ENCODE measurements around the gene MAGEB1.

MAGEB1 gene, protein sequence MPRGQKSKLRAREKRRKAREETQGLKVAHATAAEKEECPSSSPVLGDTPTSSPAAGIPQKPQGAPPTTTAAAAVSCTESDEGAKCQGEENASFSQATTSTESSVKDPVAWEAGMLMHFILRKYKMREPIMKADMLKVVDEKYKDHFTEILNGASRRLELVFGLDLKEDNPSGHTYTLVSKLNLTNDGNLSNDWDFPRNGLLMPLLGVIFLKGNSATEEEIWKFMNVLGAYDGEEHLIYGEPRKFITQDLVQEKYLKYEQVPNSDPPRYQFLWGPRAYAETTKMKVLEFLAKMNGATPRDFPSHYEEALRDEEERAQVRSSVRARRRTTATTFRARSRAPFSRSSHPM

DNA sequence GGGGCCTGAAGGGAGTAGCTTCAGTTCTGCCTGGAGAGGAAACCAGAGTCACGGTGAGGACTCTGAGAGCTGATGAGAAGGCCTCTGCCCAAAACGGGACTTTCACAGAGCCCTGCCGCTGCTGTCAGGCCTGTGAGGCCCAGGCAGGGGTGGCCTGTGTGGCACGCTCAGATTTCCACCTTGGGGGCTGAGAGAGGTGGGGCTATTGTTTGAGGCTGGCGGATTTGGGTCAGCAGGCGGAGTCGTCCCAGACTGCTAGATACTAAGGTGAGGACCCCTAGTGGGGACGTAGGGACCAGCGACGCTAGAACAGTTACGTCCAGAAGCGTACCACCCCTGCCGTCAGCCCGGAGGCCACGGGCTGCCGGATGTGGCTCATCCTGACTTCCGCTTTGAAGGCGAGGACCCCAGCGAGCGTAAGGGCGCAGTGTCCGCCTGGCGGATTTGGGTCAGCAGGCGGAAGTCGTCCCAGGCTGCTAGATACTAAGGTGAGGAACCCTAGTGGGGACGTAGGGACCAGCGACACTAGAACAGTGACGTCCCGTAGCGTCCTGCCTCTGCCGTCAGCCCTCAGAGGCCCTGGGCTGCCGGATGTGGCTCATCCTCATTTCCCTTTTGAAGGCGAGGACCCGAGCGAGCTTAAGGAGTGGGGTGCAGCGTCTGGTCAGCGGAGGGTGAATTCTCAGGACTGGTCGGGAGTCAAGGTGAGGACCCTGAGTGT is at the start of gene MAGEB1:
Gene MAGEB1 (plus strand): TSS at position 378 of the 721 bp plus-strand sequence. CDS start 3,348 bp downstream, outside the sequence.
- DNase-seq = no peak

DNA sequence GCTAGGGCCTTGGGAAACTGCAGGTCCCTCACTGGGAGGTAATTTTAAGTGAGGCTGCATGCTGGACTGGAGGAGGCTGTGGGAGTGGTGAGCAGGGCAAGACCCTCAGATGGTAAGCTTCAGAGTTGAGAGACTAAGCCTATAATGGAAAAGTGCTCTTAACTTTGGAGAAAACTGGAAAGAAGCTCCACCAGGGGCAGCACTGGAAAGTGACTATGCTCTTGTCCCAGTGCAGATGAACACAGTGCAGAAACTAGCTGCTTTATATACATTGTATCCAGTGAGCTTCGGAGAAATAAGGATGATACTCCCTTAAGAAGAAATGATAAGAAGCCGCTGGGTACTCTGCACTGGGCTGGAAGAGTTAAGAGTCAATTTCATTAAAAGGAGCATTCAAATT is 34.8 kb upstream of the MAGEB1 start:
- no peak for DNase-seq

DNA sequence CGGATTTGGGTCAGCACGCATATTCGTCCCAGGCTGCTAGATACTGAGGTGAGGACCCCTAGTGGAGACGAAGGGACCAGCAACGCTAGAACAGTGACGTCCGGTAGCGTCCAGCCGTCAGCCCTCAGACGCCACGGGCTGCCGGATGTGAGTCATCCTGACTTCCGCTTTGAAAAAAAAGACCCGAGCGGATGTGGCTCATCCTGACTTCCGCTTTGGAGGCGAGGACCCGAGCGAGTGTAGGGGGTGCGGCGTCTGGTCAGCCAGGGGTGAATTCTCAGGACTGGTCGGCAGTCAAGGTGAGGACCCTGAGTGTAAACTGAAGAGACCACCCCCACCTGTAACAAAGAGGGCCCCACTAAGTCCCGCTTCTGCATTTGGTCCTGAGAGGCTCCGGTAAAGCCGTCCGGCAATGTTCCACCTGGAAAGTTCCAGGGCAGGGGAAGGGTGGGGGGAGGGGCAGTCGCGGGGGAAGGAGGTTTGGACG is 31.5 kb upstream of the MAGEB1 start, which contains the start of gene MAGEB2:
Gene MAGEB2 (plus strand): TSS at position 207 of the 487 bp plus-strand sequence. CDS start 3,018 bp downstream, outside the sequence.
- no peak for DNase-seq

DNA sequence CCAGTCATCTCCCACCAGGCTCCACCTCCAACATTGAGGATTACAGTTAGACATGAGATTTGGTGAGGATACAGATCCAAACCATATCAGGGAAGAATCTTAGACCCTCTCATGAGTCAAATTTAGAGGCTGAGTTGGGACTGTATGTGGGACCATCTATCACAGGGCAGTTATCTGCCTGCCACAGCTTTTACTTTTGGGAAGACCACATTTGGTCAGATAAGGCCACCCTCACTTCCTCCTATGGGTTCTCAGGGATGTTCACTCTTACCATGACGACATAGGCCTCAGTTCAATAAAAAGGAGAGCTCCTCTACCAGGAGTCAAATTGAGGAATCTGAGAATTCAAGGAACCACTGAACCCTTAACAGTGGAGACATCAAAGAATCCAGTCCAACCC is 29.5 kb upstream of the MAGEB1 start:
- DNase-seq = no peak

DNA sequence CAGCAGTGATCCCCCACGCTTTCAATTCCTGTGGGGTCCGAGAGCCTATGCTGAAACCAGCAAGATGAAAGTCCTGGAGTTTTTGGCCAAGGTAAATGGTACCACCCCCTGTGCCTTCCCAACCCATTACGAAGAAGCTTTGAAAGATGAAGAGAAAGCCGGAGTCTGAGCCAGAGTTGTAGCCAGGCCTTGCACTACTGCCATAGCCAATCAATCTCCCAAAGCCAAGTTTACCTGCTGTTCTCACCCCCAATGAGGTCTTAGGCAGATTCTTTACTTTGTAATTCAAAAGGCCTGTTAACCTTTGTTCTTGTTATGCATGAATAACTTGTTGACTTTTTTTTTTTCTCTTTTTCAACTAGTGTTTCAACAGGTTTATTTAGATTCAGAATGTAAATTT is 27.6 kb upstream of the MAGEB1 start:
- DNase-seq = no peak

DNA sequence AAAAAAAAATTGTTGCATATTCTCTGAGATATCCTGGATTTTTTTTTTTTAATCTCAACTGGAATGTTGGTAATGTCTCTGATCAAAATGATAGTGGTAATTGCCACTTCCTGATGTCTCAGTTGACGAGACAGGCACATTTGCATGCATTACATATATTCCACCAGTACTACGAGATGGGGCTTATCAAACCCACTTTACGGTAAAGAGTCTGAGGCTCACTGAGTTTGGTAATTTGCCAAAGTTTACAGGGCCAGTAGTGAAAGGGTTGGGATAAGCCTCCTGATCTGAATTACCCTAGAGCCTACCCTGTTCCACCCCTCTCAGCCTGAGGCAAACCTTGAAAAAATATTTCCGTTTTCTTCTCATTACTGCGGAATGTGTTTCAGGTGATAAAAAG is 26.3 kb upstream of the MAGEB1 start:
- no peak for DNase-seq

DNA sequence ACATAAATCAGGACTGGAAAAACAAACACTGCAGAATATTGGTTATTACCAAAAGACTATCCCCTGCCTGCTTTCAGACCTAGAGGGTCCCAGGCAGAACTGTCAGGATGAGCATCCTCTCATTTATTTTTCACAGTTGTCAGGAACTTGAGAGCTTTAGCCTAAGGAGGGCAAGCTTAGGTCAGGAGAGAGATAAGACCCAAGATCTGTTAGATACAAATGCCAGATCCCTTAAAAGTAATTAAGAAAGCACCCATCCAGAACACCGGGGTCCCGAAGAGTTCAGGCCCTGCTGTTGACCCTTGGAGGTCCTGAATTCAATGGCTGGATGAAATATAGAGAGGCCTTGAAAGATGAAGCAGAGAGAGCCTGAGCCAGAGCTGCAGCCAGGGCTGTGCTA is 22.4 kb upstream of the MAGEB1 start:
- DNase-seq = no peak

DNA sequence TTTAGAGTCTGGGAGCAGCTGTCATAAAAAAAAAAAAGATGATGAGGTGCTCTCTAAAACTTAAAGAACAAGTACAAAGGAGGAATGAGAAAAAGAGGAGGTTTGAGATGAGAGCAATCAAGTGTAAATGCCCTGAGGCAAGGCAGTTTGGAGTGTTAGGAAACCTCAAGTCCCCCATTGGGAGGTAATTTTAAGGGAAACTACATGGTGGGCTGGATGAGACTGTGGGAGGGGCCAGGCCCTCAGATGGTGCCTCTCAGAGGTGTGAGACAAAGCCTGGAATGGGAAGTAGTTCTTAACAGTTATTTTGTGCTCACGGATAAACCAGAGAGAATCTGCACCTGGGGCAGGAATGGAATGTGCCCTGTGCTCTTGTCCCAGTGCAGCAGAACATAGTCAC is 18.4 kb upstream of the MAGEB1 start:
- no peak for DNase-seq

DNA sequence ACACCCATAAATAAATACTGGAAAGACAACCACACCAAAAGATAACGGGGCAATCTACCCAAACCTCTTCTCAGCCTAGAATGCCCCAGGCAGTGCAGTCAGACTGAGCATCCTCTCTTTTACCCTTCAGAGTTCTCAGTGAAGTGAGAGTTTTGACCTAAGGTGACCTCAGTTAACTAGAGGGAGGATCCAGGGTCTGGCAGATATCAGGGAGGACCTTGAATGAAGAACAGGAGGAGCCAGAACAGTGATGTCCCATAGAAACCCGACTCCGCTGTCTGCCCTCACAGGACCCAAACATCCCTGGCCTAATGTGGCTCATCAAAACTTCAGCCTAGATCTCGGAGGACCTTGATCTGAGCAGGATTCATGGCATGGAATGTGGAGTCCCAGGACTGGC is 16.6 kb upstream of the MAGEB1 start, which contains the start of gene MAGEB3:
Gene MAGEB3 (plus strand): TSS at position 263 of the 400 bp plus-strand sequence. CDS start 5,268 bp downstream, outside the sequence.
- no peak for DNase-seq

DNA sequence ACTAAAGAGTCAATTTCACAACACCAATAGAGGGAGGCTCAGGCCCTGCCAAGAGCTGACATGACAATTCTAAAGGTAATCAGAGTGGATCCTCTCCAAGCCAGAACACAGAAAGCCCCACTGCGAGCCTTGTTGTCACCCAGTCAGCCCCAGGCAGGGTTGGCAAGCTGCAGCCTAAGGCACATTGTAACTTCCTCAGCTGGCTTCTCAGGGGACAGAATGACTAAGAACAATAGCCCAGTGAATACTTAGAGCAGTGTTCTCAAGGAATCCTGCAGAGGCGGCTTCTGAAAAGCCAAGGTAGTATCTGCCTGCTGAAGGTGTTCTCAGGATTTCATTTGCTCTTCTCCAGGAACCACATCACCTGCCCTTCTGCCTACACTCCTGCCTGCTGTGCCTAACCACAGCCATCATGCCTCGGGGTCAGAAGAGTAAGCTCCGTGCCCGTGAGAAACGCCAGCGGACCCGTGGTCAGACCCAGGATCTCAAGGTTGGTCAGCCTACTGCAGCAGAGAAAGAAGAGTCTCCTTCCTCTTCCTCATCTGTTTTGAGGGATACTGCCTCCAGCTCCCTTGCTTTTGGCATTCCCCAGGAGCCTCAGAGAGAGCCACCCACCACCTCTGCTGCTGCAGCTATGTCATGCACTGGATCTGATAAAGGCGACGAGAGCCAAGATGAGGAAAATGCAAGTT is 5.1 kb upstream of the MAGEB1 start, which contains the start of gene MAGEB4:
Gene MAGEB4 (plus strand): TSS at position 277 of the 692 bp plus-strand sequence. CDS start 136 bp downstream, at position 413.
- no peak for DNase-seq

DNA sequence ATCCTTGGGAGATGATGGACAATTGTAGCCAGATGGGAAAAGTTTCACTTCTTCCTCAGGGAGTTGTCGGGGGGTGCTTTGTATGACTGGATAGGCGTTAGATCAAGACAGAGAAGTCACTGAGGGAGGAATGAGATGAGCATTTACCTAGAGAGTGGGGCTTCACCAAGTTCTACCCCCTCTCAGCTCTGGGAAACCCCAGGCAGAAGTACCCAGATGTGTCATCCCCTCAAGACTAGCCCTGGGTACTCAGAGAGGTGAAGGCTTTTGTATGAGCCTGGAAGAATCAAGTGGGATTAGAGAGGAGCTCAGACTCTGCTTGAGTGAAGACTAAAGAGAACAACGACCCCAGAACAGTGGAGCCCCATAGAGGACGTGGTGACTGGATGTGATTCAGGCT is 1.9 kb downstream of the MAGEB1 start:
- no peak for DNase-seq

DNA sequence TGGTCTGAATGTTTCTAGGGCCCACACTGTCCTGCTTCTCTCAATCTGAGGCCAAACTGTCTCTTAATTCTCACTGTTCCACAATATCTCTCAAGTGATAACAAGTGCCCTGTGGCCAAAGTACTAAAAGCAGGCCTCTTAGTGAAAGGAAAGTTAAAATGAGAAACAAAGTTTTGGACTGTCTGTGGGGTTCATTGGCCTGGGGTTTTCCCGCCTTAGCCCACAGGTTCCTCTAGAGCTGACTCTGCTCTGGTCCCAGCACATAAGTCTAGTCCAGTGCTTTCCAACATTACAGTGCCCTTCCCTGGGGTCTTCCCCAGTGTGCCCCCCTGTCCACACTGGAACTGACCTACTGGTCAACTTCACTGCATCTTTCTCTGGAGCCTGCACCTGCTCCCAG is 6.3 kb downstream of the MAGEB1 start:
- DNase-seq = no peak

DNA sequence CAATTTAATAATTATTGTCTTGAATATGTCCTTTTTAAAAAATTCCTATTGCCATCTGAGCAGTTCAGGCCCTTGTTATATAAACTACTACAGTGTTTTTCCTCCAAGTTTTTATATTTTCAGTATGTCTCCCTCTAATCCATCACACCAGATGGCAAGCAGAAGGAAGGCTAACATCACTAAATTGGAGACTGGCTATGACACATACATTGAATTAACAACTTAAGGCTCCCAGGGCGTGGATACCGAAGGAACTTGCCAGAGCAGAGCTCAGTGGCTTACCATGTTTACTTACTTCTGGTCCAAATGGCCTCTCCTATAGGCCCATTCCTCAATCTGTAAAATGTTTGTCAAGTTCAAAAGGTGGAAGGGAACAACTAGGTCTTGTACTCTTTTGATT is 13.0 kb downstream of the MAGEB1 start:
- no peak for DNase-seq

DNA sequence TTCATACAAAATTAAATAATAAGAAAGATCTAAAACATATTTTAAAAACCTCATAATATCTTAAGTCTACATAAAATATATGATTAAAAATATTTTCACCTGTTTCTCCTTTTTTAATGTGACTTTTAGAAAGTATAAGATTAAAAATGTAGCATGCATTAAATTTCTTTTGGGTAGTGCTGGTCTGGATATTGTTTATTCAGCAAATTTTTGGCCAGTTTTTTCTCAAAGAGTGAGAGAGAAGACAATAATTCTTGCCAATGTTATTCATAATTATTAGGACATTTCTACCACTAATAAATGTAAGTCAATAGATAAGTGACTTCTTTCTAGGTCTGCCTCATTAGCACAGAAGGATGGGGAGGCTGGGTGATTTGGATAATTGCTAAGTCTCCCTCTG is 14.1 kb downstream of the MAGEB1 start:
- DNase-seq = no peak

DNA sequence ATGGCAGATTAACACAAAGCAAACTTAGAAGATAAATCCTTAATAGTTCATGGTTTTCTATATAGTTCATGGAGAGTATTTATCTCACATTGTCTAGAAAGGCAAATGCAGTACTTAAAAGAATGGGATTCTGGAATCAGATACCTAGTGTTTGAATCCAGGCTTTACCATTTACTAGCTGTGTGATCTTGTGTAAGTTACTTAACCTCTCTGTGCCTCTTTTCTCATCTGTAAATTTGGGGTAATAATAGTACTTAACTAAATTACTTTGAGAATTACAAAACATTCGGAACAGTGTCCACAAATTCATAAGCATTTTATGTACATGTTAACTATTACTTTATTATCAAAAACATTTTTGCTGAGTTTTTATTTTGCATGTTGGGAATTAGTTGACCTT is 15.8 kb downstream of the MAGEB1 start:
- no peak for DNase-seq

DNA sequence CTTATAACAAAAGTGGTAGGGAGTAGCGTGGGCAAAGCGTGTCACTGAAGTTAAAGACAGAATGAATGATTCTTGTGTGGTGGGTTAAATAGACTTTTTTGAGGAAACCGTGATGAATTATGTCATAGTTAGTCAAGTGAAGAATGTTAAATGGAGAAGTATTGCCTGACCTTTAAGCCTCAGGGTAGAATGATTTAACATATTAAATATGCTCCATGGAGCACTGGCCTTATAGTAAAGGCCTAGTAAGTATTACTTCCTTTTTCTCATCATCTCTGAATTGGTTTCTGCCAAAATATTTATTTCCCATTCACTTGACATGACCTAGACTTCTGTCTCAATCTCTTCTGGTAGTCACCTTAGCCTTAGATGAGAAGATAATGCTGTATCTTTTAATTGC is 23.7 kb downstream of the MAGEB1 start:
- no peak for DNase-seq

DNA sequence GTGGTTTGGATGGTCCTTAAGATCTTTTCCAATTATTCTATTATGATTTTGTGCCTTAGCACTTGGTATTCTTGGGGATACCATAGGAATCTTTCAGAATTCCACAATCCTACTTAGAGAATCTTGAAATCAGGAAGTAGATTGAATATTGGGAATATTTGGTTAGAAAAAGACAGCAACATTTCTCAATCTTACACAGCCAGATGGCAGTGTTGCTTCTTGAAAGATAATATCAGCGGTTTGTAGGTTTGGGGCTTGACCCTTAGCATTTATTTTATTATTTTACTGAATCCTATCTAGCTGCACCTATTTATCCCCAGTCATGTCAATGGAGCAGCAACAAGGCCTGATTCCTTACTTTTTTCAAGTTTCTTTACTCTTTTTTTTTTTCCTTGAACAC is 28.6 kb downstream of the MAGEB1 start:
- no peak for DNase-seq

DNA sequence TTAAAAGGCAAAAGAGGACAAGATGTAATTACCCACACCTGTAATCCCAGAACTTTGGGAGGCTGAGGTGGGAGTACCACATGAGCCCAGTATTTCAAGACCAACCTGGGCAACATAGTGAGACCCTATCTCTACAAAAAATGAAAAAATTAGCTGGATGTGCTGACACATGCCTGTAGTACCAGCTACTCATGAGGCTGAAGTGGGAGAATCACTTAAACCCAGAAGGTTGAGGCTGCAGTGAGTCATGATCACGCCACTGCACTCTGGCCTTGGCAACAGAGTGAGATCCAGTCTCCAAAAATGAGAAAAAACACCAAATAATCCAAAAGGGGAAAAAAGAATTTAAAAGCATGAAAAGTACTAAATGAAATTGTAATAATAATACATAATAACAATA is 31.4 kb downstream of the MAGEB1 start:
- no peak for DNase-seq

DNA sequence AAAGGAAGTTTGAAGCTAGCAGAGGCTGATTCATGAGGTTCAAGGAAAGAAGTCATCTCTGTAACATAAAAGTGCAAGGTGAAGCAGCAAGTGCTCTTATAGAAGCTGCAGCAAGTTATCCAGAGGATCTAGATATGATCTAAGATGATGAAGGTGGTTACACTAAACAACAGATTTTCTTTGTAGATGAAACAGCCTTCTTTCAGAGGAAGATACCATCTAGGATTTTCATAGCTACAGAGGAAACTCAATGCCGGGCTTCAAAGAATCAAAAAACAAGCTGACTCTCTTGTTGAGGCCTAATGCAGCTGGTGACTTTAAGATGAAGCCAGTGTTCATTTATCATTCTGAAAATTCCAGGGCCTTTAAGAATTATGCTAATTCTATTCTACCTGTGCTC is 33.5 kb downstream of the MAGEB1 start:
- DNase-seq = no peak

DNA sequence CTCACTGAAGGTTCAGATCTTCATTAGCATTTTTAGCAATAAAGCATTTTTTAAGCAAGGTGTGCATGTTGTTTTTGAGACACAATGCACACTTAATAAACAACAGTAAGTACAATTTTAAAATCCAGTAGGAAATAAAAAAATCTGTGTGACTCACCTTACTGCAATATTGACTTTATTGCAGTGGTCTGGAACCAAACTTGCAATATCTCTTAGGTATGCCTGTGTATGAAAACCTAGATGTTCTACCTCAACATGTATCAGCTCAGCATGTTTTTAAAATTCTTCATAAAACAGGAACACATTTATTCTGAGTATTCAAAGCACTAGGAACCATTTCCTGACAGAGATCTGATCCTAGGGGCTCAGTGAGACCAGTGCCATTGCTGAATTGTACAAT is 35.6 kb downstream of the MAGEB1 start:
- no peak for DNase-seq

DNA sequence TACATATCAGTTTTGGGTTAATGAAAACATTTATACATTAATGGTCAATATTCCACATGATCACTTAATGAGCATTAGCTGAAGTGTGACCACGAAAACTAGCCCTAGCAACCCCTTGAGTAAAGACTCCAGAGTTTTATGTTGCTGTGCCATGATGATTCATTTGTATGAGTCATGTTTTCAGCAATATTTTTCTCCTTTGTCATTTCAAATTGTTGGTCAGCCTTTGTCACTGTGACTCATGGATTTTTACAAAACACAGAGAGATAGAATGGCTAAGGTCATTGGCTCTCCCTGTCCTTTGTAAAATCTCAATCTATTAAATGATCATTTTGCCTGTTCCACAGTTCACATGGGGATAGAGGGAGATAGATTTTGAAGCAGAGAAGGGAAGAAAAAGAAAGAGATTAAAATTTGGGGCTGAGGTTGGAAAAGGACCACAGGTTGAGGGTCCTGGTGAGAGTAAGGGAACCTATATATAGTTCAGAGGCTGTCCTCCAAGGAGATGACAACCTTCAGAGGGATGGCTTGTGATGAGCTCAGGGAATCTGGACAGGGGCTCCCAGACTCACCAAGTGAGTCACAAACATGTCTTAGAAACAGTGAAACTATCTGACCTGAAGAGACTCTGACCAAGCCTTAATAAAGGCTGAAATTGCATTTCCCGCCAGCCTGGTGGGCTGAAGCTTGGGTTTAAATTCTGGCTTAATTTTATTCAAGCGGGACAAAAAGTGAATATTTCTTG is 36.7 kb downstream of the MAGEB1 start:
- no peak for DNase-seq

DNA sequence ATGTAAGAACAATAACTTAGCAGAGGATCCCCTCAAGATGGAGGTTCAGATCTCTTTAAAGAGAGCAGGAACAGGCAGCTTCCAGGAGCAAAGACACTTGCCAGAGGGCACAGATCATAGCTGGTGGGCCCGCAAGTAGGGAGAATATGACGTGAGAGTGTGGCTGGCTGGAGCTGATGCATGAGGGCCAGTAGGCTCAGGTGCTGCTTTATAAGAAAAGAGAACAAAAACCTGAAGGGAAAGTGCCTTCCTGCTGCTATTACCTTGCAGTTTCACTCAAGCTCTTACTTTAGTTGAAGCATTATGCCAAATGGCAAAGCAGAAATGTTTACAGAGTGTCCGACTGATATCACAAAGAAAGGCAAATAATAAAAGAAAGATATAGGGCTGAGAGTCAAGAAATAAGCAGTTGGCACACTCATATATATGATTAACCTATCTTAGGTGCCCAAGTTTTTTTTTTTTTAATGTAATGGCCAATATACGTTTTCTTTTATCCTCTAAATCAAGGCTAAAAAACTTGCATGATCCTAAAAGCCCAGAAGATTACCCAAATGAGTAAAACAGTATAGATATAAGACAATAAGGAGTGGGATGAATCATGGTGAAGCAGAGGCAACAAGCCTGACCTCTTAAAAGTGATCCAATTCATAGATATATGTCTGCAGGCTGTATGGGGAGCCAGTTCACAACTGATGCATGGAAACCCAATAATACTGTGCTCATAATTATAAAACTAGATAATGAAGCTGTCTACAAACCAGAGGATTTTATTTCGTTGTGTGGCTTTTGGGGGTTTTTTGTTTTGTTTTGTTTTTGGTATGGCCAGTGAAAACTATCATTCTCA is 49.7 kb downstream of the MAGEB1 start:
- no peak for DNase-seq
